ENCODE measurements around the gene PHF5A. TPM values are rescaled to one million over a fixed set of nuclear protein-coding genes. Genes with fewer than 3 reads are reported as not detected.
"Not testable (repeated sequence)": the region's sequence is repeated elsewhere in the genome, so short reads cannot be mapped to it uniquely, and the experiment has no call there.

PHF5A gene
- total and polyA plus RNA-seq, 2 donors (not counting 1 experiment from before 2014, with no cell fraction given), result 29.4 to 31.6 TPM

GRCh38 chr22:41435560-41435959, 32.9 kb downstream of the PHF5A start:
- Mint-ChIP-seq H3K27ac (no peak overlapping the region), H3K4me1 (peaks cover 21% of the 10 kb centered on the region), H3K27me3 (no peaks in the 10 kb centered on the region), H3K9me3 (ENCODE audit: insufficient read depth) (no peaks in the 10 kb centered on the region), H3K4me3 (no peak overlapping the region)
- Histone ChIP-seq H3K4me1 (ENCODE audit: control insufficient read depth in 2 of 2, insufficient read depth in 2 of 2, low read length in 2 of 2) (peaks cover 0 to 8% of the 10 kb centered on the region in 2 donors), H3K27ac (ENCODE audit: low read length in 2 of 2) (peak overlapping the region in 1 of 2 donors; percentile 8), H3K9me3 (ENCODE audit: control extremely low read depth in 1 of 3, control insufficient read depth in 2 of 3, insufficient read depth in 1 of 3, low read length in 2 of 3) (no peaks in the 10 kb centered on the region), H2AFZ (ENCODE audit: insufficient read depth, low read depth, low read length, poor library complexity, severe bottlenecking) (no peak overlapping the region), H3K4me2 (replicated peaks; ENCODE audit: low read depth, low read length, poor library complexity, severe bottlenecking) (no peak overlapping the region), H3K79me2 (ENCODE audit: control insufficient read depth, insufficient read depth, low read length) (peaks cover 89% of the 10 kb centered on the region), H3K36me3 (replicated peaks in 1 of 2; ENCODE audit: control extremely low read depth in 1 of 2, control insufficient read depth in 1 of 2, extremely low read depth in 1 of 2, insufficient read depth in 2 of 2, low read length in 1 of 2) (peaks cover 2 to 58% of the 10 kb centered on the region in 2 experiments), H3K27me3 (replicated peaks in 1 of 4; ENCODE audit: control extremely low read depth in 1 of 4, control insufficient read depth in 3 of 4, insufficient read depth in 4 of 4, low read length in 3 of 4) (no peaks in the 10 kb centered on the region), H3K4me3 (ENCODE audit: control extremely low read depth in 1 of 5, extremely low read depth in 1 of 5, insufficient read depth in 1 of 5, low read depth in 2 of 5, low read length in 4 of 5) (no peak overlapping the region), H4K20me1 (ENCODE audit: control insufficient read depth, insufficient read depth, low read length, poor library complexity, severe bottlenecking) (peaks cover 79% of the 10 kb centered on the region), H3K9ac (ENCODE audit: low read length) (no peak overlapping the region)
- TF ChIP-seq EZH2 (IDR thresholded peaks at IDR 0.05; ENCODE audit: borderline replicate concordance, insufficient read depth, low read depth, low read length, poor library complexity, severe bottlenecking) (no peak), CTCF (IDR thresholded peaks at IDR 0.05) (no peak)
- intact Hi-C loops (cut with micrococcal nuclease), result no loop called here
- 100% methylated on average over 1 of the region's 4 CpGs for WGBS (ENCODE audit: insufficient coverage)
- ChIA-PET POLR2A (no interaction called here), CTCF (no interaction called here)
- DNase-seq (no peak), ATAC-seq (ENCODE audit: low read depth) (no peak)

- DNase-seq; ATAC-seq (ENCODE audit: low read depth); intact Hi-C loops (cut with micrococcal nuclease); H2AFZ ChIP-seq (ENCODE audit: insufficient read depth, low read depth, low read length, poor library complexity, severe bottlenecking); H3K27me3 ChIP-seq (replicated peaks in 1 of 4; ENCODE audit: control extremely low read depth in 1 of 4, control insufficient read depth in 3 of 4, insufficient read depth in 4 of 4, low read length in 3 of 4); CTCF ChIA-PET; H3K27me3 Mint-ChIP-seq; H3K9me3 Mint-ChIP-seq (ENCODE audit: insufficient read depth); H3K9ac ChIP-seq (ENCODE audit: low read length); H3K4me1 ChIP-seq (ENCODE audit: control insufficient read depth in 2 of 2, insufficient read depth in 2 of 2, low read length in 2 of 2); H3K9me3 ChIP-seq (ENCODE audit: control extremely low read depth in 1 of 3, control insufficient read depth in 2 of 3, insufficient read depth in 1 of 3, low read length in 2 of 3); H3K4me2 ChIP-seq (replicated peaks; ENCODE audit: low read depth, low read length, poor library complexity, severe bottlenecking); H3K4me3 ChIP-seq (ENCODE audit: control extremely low read depth in 1 of 5, extremely low read depth in 1 of 5, insufficient read depth in 1 of 5, low read depth in 2 of 5, low read length in 4 of 5); H3K4me3 Mint-ChIP-seq: not testable (repeated sequence)
- Mint-ChIP-seq H3K27ac (peak overlapping the region; percentile 50), H3K4me1 (peaks cover 21% of the 10 kb centered on the region)
- peaks cover 86% of the 10 kb centered on the region for H3K79me2 ChIP-seq (ENCODE audit: control insufficient read depth, insufficient read depth, low read length)
- peak overlapping the region in 1 of 2 donors; percentile 6 for H3K27ac ChIP-seq (ENCODE audit: low read length in 2 of 2)
- WGBS (ENCODE audit: insufficient coverage), result 98% methylated on average over 5 of the region's 5 CpGs
- H3K36me3 ChIP-seq (replicated peaks in 1 of 2; ENCODE audit: control extremely low read depth in 1 of 2, control insufficient read depth in 1 of 2, extremely low read depth in 1 of 2, insufficient read depth in 2 of 2, low read length in 1 of 2), result peaks cover 2 to 60% of the 10 kb centered on the region in 2 experiments
- H4K20me1 ChIP-seq (ENCODE audit: control insufficient read depth, insufficient read depth, low read length, poor library complexity, severe bottlenecking), result peaks cover 69% of the 10 kb centered on the region
- POLR2A ChIA-PET, result interaction anchor here (0.6 kb wide), 1 partner anchor 569 kb away, joined by 4 read pairs; no protein-coding TSS in a partner anchor
Measured at GRCh38 chr22:41434361-41435003, 34.0 kb downstream of the PHF5A start.

GRCh38 chr22:41433480-41433879, 35.0 kb downstream of the PHF5A start:
- ATAC-seq (ENCODE audit: low read depth); H2AFZ ChIP-seq (ENCODE audit: insufficient read depth, low read depth, low read length, poor library complexity, severe bottlenecking); H3K4me3 Mint-ChIP-seq; H3K4me2 ChIP-seq (replicated peaks; ENCODE audit: low read depth, low read length, poor library complexity, severe bottlenecking); POLR2A ChIA-PET; H3K9me3 ChIP-seq (ENCODE audit: control extremely low read depth in 1 of 3, control insufficient read depth in 2 of 3, insufficient read depth in 1 of 3, low read length in 2 of 3); H3K9ac ChIP-seq (ENCODE audit: low read length); DNase-seq; H3K4me3 ChIP-seq (ENCODE audit: control extremely low read depth in 1 of 5, extremely low read depth in 1 of 5, insufficient read depth in 1 of 5, low read depth in 2 of 5, low read length in 4 of 5); H3K27ac Mint-ChIP-seq; H3K4me1 ChIP-seq (ENCODE audit: control insufficient read depth in 2 of 2, insufficient read depth in 2 of 2, low read length in 2 of 2); H3K27ac ChIP-seq (ENCODE audit: low read length in 2 of 2); intact Hi-C loops (cut with micrococcal nuclease); H3K27me3 Mint-ChIP-seq; CTCF ChIA-PET; H3K9me3 Mint-ChIP-seq (ENCODE audit: insufficient read depth); H3K27me3 ChIP-seq (replicated peaks in 1 of 4; ENCODE audit: control extremely low read depth in 1 of 4, control insufficient read depth in 3 of 4, insufficient read depth in 4 of 4, low read length in 3 of 4): not testable (repeated sequence)
- Histone ChIP-seq H3K79me2 (ENCODE audit: control insufficient read depth, insufficient read depth, low read length) (peaks cover 76% of the 10 kb centered on the region), H4K20me1 (ENCODE audit: control insufficient read depth, insufficient read depth, low read length, poor library complexity, severe bottlenecking) (peaks cover 60% of the 10 kb centered on the region), H3K36me3 (replicated peaks in 1 of 2; ENCODE audit: control extremely low read depth in 1 of 2, control insufficient read depth in 1 of 2, extremely low read depth in 1 of 2, insufficient read depth in 2 of 2, low read length in 1 of 2) (peaks cover 2 to 55% of the 10 kb centered on the region in 2 experiments)
- H3K4me1 Mint-ChIP-seq, result peaks cover 15% of the 10 kb centered on the region
- no CpG with 5 or more reads among the region's 1 CpG for WGBS (ENCODE audit: insufficient coverage)
